ENCODE measurements around the gene LAMA3.

The LAMA3 gene

GRCh38 chr18:23765931-23766330 is 76.7 kb downstream of the LAMA3 start:
- DNase-seq (ENCODE audit: low spot score) = no peak

- no peak for DNase-seq (ENCODE audit: low spot score)
Measured at GRCh38 chr18:23772327-23773024, 83.2 kb downstream of the LAMA3 start.

- no peak for DNase-seq (ENCODE audit: low spot score)
Measured at GRCh38 chr18:23776306-23776705, 87.1 kb downstream of the LAMA3 start.

GRCh38 chr18:23778828-23779227 is 89.6 kb downstream of the LAMA3 start:
- DNase-seq (ENCODE audit: low spot score) = no peak

GRCh38 chr18:23779696-23780303 is 90.5 kb downstream of the LAMA3 start:
- peak; percentile 60 for DNase-seq (ENCODE audit: low spot score)

- DNase-seq (ENCODE audit: low spot score) = peak; percentile 85
Measured at GRCh38 chr18:23784832-23785245, 95.6 kb downstream of the LAMA3 start.

- no peak for DNase-seq (ENCODE audit: low spot score)
Measured at GRCh38 chr18:23793051-23793450, 103.8 kb downstream of the LAMA3 start.

- DNase-seq (ENCODE audit: low spot score) = no peak
Measured at GRCh38 chr18:23793985-23794867, 105.0 kb downstream of the LAMA3 start.

- DNase-seq (ENCODE audit: low spot score) = peak; percentile 51
Measured at GRCh38 chr18:23798249-23798648, 109.0 kb downstream of the LAMA3 start.

GRCh38 chr18:23798824-23799223 is 109.6 kb downstream of the LAMA3 start:
- no peak for DNase-seq (ENCODE audit: low spot score)

GRCh38 chr18:23799540-23799939 is 110.3 kb downstream of the LAMA3 start:
- DNase-seq (ENCODE audit: low spot score) = no peak

GRCh38 chr18:23800902-23801301 is 111.6 kb downstream of the LAMA3 start:
- no peak for DNase-seq (ENCODE audit: low spot score)

GRCh38 chr18:23802817-23803216 is 113.6 kb downstream of the LAMA3 start:
- no peak for DNase-seq (ENCODE audit: low spot score)

- no peak for DNase-seq (ENCODE audit: low spot score)
Measured at GRCh38 chr18:23803755-23804154, 114.5 kb downstream of the LAMA3 start.

GRCh38 chr18:23805898-23806297 is 116.6 kb downstream of the LAMA3 start:
- DNase-seq (ENCODE audit: low spot score) = peak; percentile 24

GRCh38 chr18:23809415-23809814 is 120.2 kb downstream of the LAMA3 start:
- DNase-seq (ENCODE audit: low spot score) = no peak

GRCh38 chr18:23810396-23810795 is 121.1 kb downstream of the LAMA3 start:
- DNase-seq (ENCODE audit: low spot score) = no peak

GRCh38 chr18:23811176-23811575 is 121.9 kb downstream of the LAMA3 start:
- no peak for DNase-seq (ENCODE audit: low spot score)

- DNase-seq (ENCODE audit: low spot score) = peak; percentile 53
Measured at GRCh38 chr18:23812546-23813440, 123.5 kb downstream of the LAMA3 start.

- DNase-seq (ENCODE audit: low spot score) = no peak
Measured at GRCh38 chr18:23814991-23815614, 125.8 kb downstream of the LAMA3 start.

GRCh38 chr18:23816021-23816420 is 126.8 kb downstream of the LAMA3 start:
- no peak for DNase-seq (ENCODE audit: low spot score)
